ENCODE measurements around the gene FCN1. TPM values are rescaled to one million over a fixed set of nuclear protein-coding genes. Genes with fewer than 3 reads are reported as not detected.
"Not testable (repeated sequence)": the region's sequence is repeated elsewhere in the genome, so short reads cannot be mapped to it uniquely, and the experiment has no call there.

The FCN1 gene
- total RNA-seq, 2 donors from 2014 or later: 0.79 to 4.6 TPM

DNA sequence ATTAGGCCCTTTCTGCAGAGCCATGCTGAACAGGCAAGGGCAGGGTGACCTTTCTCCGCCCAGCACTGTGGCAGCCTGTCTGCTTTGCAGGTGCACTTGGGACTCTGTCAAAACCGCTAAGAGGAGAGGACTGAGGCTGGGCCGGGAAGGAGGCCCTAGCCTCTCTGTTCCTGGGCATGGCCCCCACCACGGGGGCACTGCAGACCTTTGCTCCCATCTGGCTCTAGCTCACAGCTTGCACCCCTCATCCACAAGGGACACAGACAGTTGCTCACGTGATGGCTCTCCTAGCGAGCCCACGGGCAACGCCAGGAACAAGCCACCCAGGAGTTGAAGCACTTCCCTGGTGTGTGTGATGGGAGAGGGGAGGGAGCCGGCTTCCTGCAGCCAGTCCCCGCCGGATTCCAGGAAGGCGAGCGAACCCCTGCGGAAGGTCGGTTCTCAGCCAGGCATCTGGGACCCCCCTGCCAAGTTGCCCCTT lies 43.0 kb upstream of the FCN1 start:
- no peak overlapping the region for H3K27ac ChIP-seq
- DNase-seq: no peak
- no peaks in the 10 kb centered on the region for H3K9me3 ChIP-seq
- no peaks in the 10 kb centered on the region for H3K36me3 ChIP-seq
- intact Hi-C loops (cut with DNase I): no loop called here
- no peaks in the 10 kb centered on the region for H3K27me3 ChIP-seq
- no peaks in the 10 kb centered on the region for H3K4me1 ChIP-seq
- H3K4me3 ChIP-seq: no peak overlapping the region
- no peak overlapping the region for H3K9ac ChIP-seq (ENCODE audit: low read depth in 2 of 2, low read length in 2 of 2)
- TF ChIP-seq, protein P1, sequence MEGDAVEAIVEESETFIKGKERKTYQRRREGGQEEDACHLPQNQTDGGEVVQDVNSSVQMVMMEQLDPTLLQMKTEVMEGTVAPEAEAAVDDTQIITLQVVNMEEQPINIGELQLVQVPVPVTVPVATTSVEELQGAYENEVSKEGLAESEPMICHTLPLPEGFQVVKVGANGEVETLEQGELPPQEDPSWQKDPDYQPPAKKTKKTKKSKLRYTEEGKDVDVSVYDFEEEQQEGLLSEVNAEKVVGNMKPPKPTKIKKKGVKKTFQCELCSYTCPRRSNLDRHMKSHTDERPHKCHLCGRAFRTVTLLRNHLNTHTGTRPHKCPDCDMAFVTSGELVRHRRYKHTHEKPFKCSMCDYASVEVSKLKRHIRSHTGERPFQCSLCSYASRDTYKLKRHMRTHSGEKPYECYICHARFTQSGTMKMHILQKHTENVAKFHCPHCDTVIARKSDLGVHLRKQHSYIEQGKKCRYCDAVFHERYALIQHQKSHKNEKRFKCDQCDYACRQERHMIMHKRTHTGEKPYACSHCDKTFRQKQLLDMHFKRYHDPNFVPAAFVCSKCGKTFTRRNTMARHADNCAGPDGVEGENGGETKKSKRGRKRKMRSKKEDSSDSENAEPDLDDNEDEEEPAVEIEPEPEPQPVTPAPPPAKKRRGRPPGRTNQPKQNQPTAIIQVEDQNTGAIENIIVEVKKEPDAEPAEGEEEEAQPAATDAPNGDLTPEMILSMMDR (IDR thresholded peaks at IDR 0.05): no peak

DNA sequence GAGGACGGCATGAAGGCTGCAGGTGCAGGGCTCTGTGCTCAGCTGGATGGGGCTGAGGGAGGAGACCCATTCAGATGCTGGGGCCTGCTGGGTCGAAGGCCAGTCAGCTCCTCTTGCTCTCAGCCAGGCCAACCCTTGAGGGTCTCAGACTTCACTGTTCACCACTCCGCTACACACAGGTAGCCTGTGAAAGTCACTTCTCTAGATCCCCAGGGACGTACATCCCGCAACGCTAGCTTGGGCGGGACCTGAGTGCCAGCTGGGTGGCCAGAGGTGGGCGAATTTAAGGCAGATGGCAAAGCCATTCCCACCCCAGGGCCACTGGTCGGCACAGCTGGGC lies 42.2 kb upstream of the FCN1 start:
- no peaks in the 10 kb centered on the region for H3K4me1 ChIP-seq
- H3K4me3 ChIP-seq: no peak overlapping the region
- no peaks in the 10 kb centered on the region for H3K27me3 ChIP-seq
- TF ChIP-seq, protein P1 (IDR thresholded peaks at IDR 0.05): no peak
- H3K27ac ChIP-seq: no peak overlapping the region
- DNase-seq: no peak
- H3K9me3 ChIP-seq: no peaks in the 10 kb centered on the region
- no peak overlapping the region for H3K9ac ChIP-seq (ENCODE audit: low read depth in 2 of 2, low read length in 2 of 2)
- H3K36me3 ChIP-seq: no peaks in the 10 kb centered on the region
- intact Hi-C loops (cut with DNase I): no loop called here

DNA sequence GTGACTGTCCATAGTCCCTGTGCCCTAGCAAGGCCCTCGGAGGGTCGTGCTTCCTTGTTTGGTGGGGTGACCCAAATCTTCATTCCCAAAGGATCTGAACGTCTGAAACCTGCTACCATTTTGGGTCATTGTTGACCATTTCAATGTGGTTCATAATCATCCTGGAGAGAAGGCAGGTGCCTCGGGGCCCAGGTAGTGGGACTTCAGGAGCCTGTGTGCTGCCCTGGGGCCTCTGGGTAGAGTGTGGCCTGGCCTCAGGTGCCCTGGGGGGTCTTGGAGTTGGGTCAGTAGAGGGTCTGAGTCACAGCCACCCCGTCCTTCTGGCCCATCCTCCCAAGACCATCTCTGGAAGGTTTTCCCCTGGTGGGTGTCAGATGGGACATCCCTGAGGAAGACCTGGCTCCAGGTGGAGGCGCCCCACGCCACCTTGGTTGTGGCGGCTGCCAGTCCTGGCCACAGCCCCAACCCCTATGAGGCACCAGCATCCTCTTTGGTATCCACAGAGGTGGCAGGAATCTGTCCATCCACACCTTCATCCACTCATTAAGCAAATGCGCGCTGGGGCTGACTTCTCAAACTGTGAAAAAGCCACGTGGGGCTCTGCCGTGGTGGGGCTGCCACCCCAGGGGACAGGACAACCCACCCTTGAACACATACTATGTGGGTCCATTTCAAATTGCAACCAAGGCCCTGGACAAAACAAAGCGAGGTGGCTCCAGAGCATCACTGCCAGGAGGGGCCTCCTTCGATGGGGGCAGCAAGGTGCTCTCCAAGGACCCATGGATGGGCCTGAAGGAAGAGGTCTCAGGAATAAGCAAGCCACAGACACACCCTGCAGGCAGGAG lies 41.6 kb upstream of the FCN1 start:
- intact Hi-C loops (cut with DNase I): no loop called here
- H3K4me3 ChIP-seq: no peak overlapping the region
- H3K36me3 ChIP-seq: no peaks in the 10 kb centered on the region
- TF ChIP-seq, protein P1 (IDR thresholded peaks at IDR 0.05): no peak
- H3K9ac ChIP-seq (ENCODE audit: low read depth in 2 of 2, low read length in 2 of 2): no peak overlapping the region
- no peaks in the 10 kb centered on the region for H3K4me1 ChIP-seq
- no peak overlapping the region for H3K27ac ChIP-seq
- H3K27me3 ChIP-seq: no peaks in the 10 kb centered on the region
- no peak for DNase-seq
- no peaks in the 10 kb centered on the region for H3K9me3 ChIP-seq

DNA sequence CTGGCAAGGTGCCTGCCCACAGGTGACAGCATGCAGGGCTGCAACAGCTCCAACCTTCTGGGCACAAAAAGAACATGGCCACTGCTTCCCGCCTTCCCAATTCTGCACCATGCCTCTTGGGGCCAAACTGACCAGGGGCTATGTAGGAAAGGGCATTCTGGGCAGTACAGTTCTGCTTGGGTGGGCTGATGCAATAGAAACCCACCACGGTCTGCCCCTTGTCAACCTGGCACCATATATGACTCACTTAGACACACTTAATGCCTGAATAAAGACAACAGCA lies 40.2 kb upstream of the FCN1 start:
- Histone ChIP-seq H3K36me3 (no peaks in the 10 kb centered on the region), H3K4me1 (no peaks in the 10 kb centered on the region), H3K4me3 (no peak overlapping the region), H3K27ac (no peak overlapping the region), H3K9ac (ENCODE audit: low read depth in 2 of 2, low read length in 2 of 2) (no peak overlapping the region), H3K9me3 (no peaks in the 10 kb centered on the region), H3K27me3 (no peaks in the 10 kb centered on the region)
- TF ChIP-seq, protein P1 (IDR thresholded peaks at IDR 0.05): no peak
- DNase-seq: no peak
- intact Hi-C loops (cut with DNase I): no loop called here

DNA sequence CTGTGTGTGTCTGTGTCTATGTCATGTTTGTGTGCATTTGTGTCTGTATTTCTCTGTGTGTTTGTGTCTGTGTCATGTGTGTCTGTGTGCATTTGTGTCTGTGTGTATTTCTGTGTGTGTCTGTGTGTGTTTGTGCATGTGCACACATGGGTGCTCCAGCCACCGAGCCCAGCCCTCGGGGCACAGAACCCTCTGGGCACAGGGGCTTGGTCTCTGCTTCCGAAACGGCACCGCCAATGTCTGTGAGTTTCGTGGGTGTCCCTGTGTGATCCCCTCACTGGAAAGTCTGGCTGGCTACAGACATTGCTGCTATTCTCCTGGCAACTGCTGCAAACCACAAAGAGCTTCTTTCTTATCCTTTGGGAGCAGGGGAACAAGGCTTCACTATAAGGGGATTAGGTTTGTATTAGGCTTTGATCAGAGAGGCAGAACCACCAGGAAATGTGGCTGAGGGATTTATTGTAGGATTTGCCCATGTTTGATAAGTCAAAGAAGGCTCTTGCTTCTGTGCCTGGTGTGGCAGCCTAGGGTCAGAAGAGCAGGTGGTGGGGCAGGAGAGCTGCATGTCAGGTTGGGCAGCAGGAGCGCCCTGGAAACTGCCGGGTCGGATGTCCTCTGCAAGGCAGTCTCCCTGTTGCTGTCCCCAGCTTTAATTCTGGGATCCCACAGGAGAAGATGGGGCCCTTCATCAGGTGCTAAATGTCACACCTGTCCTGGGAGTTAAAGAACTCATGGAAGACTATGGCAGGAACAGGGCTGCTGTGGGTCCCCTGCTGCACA lies 39.6 kb upstream of the FCN1 start:
- Histone ChIP-seq H3K9ac (ENCODE audit: low read depth in 2 of 2, low read length in 2 of 2) (no peak overlapping the region), H3K36me3 (no peaks in the 10 kb centered on the region), H3K4me1 (no peaks in the 10 kb centered on the region), H3K4me3 (no peak overlapping the region), H3K27ac (no peak overlapping the region), H3K27me3 (no peaks in the 10 kb centered on the region), H3K9me3 (no peaks in the 10 kb centered on the region)
- TF ChIP-seq, protein P1 (IDR thresholded peaks at IDR 0.05): no peak
- intact Hi-C loops (cut with DNase I): no loop called here
- DNase-seq: no peak

DNA sequence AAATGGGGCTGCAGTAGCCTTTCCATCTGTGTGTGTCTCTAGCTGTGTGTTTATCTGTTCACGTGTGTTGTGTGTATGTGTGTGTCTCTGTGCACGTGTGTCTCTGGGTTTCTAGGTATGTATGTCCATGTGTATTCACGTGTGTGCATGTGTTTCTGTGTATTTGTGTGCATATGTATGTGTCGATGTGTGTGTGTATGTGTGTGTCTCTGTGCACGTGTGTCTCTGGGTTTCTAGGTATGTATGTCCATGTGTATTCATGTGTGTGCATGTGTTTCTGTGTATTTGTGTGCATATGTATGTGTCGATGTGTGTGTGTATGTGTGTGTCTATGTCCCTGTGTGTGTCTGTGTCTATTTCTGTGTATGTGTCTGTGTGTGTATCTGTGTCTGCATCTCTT lies 38.7 kb upstream of the FCN1 start:
- H3K27me3 ChIP-seq; H3K4me3 ChIP-seq; H3K9me3 ChIP-seq; H3K4me1 ChIP-seq; H3K36me3 ChIP-seq; H3K9ac ChIP-seq (ENCODE audit: low read depth in 2 of 2, low read length in 2 of 2); intact Hi-C loops (cut with DNase I); H3K27ac ChIP-seq; DNase-seq: not testable (repeated sequence)
